Heart left ventricle (tissue), 13 donors: Measurements from ENCODE around the gene TREM1.

Experiments
- CTCF ChIP-seq, 12 donors: fragments of 200-600 bp; sonication (generic) in 4 of 12; IDR thresholded peaks; one replicate each; pipeline versions ENCODE4 v1.5.0 to v1.8.0; 2018 to 2022; ENCODE audit warnings: antibody characterized with exemption in 12 of 12, mild to moderate bottlenecking in 5 of 12
- POLR2A ChIP-seq, 2 donors: fragments of 450-650 bp; IDR thresholded peaks; one replicate each; pipeline ENCODE4 v1.6.1; 2017; ENCODE audit warnings: antibody characterized with exemption in 2 of 2, mild to moderate bottlenecking in 2 of 2, moderate library complexity in 2 of 2
- donor health status: ischemic (EF 13 %, LVEDD 7.1; RV severe dilation, severe dysfunction).
- donor health status: DM: no; HTN: yes; CAD: no.
- donor health status: DM: no; HTN: no; CAD: no.
- donor health status: ischemic (EF 25% LVEDD 6.9; RV normal size, moderate dysfunction).
- donor health status: ischemic (EF 25% LVEDD 5.7; RV mildly dilated, moderate dysfunction).
- donor health status: ischemic (EF 35%, LVEDD 5.7; RV mildly dilated, moderate dysfunction).
- donor health status: nonischemic (EF 11% LVEDD 7.7; RV severe dilation, severe dysfunction).
- donor health status: DM: yes; HTN: yes; CAD: no.
- donor health status: PGD.
- donor health status: ischemic (EF 29% LVEDD 5.4; RV normal size, mild dysfunction).
- donor health status: nonischemic (EF 23%, LVEDD 6.1; RV moderate dilation, normal function).

GRCh38 chr6:41247288-41247865, 39.1 kb downstream of the TREM1 start:
- TF ChIP-seq CTCF (IDR thresholded peaks at IDR 0.05) (no peak), POLR2A (IDR thresholded peaks at IDR 0.05) (no peak)
